CD14-positive monocyte (primary cell): ENCODE measurements around the gene WDR49. TPM values are rescaled to one million over a fixed set of nuclear protein-coding genes. Genes with fewer than 3 reads are reported as not detected.

Experiments
- DNase-seq, 3 donors: peaks; one replicate each; pipeline ENCODE4 v3.0.0-alpha.2; 2011 to 2022
- H2AFZ ChIP-seq: 2 replicates; pipeline ENCODE4 v1.6.0; 2012; ENCODE audit warnings: mild to moderate bottlenecking, low read depth, low read length, inconsistent platforms; ENCODE audit not compliant: insufficient read depth, poor library complexity, severe bottlenecking
- H3K27ac ChIP-seq, 2 donors: 1 replicate in 1 of 2; 2 replicates in 1 of 2; pipeline ENCODE4 v1.5.1; 2012 to 2013; ENCODE audit warnings: low read length in 2 of 2, control low read depth in 1 of 2, inconsistent platforms in 1 of 2, low read depth in 1 of 2, mild to moderate bottlenecking in 1 of 2
- H3K27me3 ChIP-seq, 2 donors: one replicate each; pipeline versions ENCODE4 v1.6.0 to v1.6.1; 2011 to 2013; ENCODE audit warnings: low read length in 2 of 2; ENCODE audit not compliant: control insufficient read depth in 2 of 2, insufficient read depth in 2 of 2
- H3K36me3 ChIP-seq, 2 donors: replicated peaks in 1 of 2; 1 replicate in 1 of 2; 2 replicates in 1 of 2; pipeline versions ENCODE4 v1.5.1 to v1.6.1; 2012 to 2013; ENCODE audit warnings: low read length in 2 of 2, control low read depth in 1 of 2, inconsistent platforms in 1 of 2, mild to moderate bottlenecking in 1 of 2; ENCODE audit not compliant: insufficient read depth in 2 of 2, control insufficient read depth in 1 of 2
- H3K4me1 ChIP-seq, 2 donors: 1 replicate in 1 of 2; 2 replicates in 1 of 2; pipeline versions ENCODE4 v1.5.1 to v1.6.1; 2012 to 2013; ENCODE audit warnings: low read length in 2 of 2, control low read depth in 1 of 2, inconsistent platforms in 1 of 2, mild to moderate bottlenecking in 1 of 2, moderate library complexity in 1 of 2; ENCODE audit not compliant: insufficient read depth in 2 of 2, control insufficient read depth in 1 of 2
- H3K4me2 ChIP-seq: replicated peaks from 2 replicates; pipeline ENCODE3; 2012; ENCODE audit warnings: low read length, moderate library complexity, mild to moderate bottlenecking; ENCODE audit not compliant: poor library complexity, severe bottlenecking; ENCODE audit errors: extremely low read depth
- H3K4me3 ChIP-seq, 3 experiments: fragments of 200-600 bp in 1 of 3; sonication (generic) in 1 of 3; replicated peaks in 1 of 3; 1 replicate in 2 of 3; 2 replicates in 1 of 3; pipeline ENCODE4 v1.5.1; 2011 to 2013; ENCODE audit warnings: low read length in 3 of 3, mild to moderate bottlenecking in 3 of 3, control low read depth in 2 of 3, low read depth in 2 of 3, inconsistent platforms in 1 of 3, moderate library complexity in 1 of 3
- H3K79me2 ChIP-seq: 2 replicates; pipeline ENCODE4 v1.6.0; 2012; ENCODE audit warnings: mild to moderate bottlenecking, control low read depth, inconsistent platforms, low read length, moderate library complexity; ENCODE audit not compliant: insufficient read depth
- H3K9ac ChIP-seq: 2 replicates; pipeline ENCODE4 v1.6.0; 2017; ENCODE audit warnings: low read length, mild to moderate bottlenecking; ENCODE audit not compliant: insufficient read depth, poor library complexity, severe bottlenecking
- H3K9me3 ChIP-seq, 2 donors: replicated peaks in 1 of 2; 1 replicate in 1 of 2; 2 replicates in 1 of 2; pipeline versions ENCODE4 v1.5.1 to v1.6.1; 2012 to 2013; ENCODE audit warnings: low read length in 2 of 2, control low read depth in 1 of 2; ENCODE audit not compliant: control insufficient read depth in 1 of 2, insufficient read depth in 1 of 2
- H4K20me1 ChIP-seq: 2 replicates; pipeline ENCODE4 v1.6.0; 2012; ENCODE audit warnings: mild to moderate bottlenecking, low read length, control low read depth, moderate library complexity; ENCODE audit not compliant: insufficient read depth
- H3K27ac Mint-ChIP-seq, 7 donors: one replicate each; pipeline ENCODE4 v1.8.0; 2020; ENCODE audit warnings: mild to moderate bottlenecking in 7 of 7, mixed read lengths in 7 of 7, moderate library complexity in 6 of 7, inconsistent platforms in 2 of 7
- H3K27me3 Mint-ChIP-seq, 3 donors: one replicate each; pipeline ENCODE4 v1.8.0; 2021 to 2022; ENCODE audit warnings: low read depth in 3 of 3, mild to moderate bottlenecking in 3 of 3, mixed read lengths in 3 of 3, moderate library complexity in 3 of 3, inconsistent platforms in 1 of 3
- H3K36me3 Mint-ChIP-seq, 2 donors: one replicate each; pipeline ENCODE4 v1.8.0; 2020; ENCODE audit warnings: mixed read lengths in 2 of 2, inconsistent platforms in 1 of 2, mild to moderate bottlenecking in 1 of 2
- H3K4me1 Mint-ChIP-seq: one replicate; pipeline ENCODE4 v1.8.0; 2020; ENCODE audit warnings: mild to moderate bottlenecking, mixed read lengths
- H3K4me3 Mint-ChIP-seq, 2 donors: one replicate each; pipeline ENCODE4 v1.8.0; 2020; ENCODE audit warnings: mild to moderate bottlenecking in 2 of 2, mixed read lengths in 2 of 2, moderate library complexity in 1 of 2
- H3K9me3 Mint-ChIP-seq, 7 donors: one replicate each; pipeline ENCODE4 v1.8.0; 2020 to 2022; ENCODE audit warnings: mixed read lengths in 7 of 7, mild to moderate bottlenecking in 6 of 7, moderate library complexity in 6 of 7, inconsistent platforms in 2 of 7
- WGBS: methylation state at CpG from one replicate; pipeline ENCODE4 v1.1.5; 2013; ENCODE audit warnings: missing lambda C conversion rate; ENCODE audit not compliant: insufficient coverage; 5-methylcytosine and 5-hydroxymethylcytosine counted together
- intact Hi-C, 2 donors: fragments of 100-400 bp; cut with micrococcal nuclease; formaldehyde crosslinking; loops; one replicate each; pipeline versions ENCODE4 v1.15.0 to v1.15.1; 2023
- polyA minus RNA-seq: library from RNA; depleted of rRNA, polyadenylated mRNA; stranded (reverse); fragments of >200 nt; gene quantifications from 2 replicates; pipeline ENCODE4 v1.2.3, GENCODE V29; 2012
- polyA plus RNA-seq, 3 donors: library from polyadenylated mRNA; depleted of rRNA in 1 of 3; unstranded in 2 of 3; stranded (reverse) in 1 of 3; fragments of 300-500 nt in 2 of 3; fragments of >200 nt in 1 of 3; fragmentation: Illumina TruSeq in 2 of 3; gene quantifications; 1 replicate in 2 of 3; 2 replicates in 1 of 3; pipeline ENCODE4 v1.2.3, GENCODE V29; 2012 to 2021
- total RNA-seq, 12 experiments: library from RNA in 1 of 12; stranded (reverse) in 1 of 12; fragments of 120-200 nt in 1 of 12; gene quantifications; one replicate each; pipeline ENCODE4 v1.2.4 and lab custom pipeline; 2013 to 2026; ENCODE audit warnings: mixed read lengths in 6 of 12, inconsistent platforms in 1 of 12
- TF ChIP-seq, protein P1 (sequence below): fragments of 200-600 bp; IDR thresholded peaks from one replicate; pipeline ENCODE4 v1.8.0; 2022; ENCODE audit warnings: antibody characterized with exemption, mild to moderate bottlenecking

The WDR49 gene
- 27.9 TPM for total RNA-seq (2013)
- 1 to 10 TPM; 1.1 to 5.0 (median 4.2) TPM for polyA plus RNA-seq
- 6.7 and 7.2 TPM in 2 replicates for polyA minus RNA-seq
- total RNA-seq (lab: John Stamatoyannopoulos, UW): 11.6 to 48.5 (median 20.8) reads per million in 11 experiments

DNA sequence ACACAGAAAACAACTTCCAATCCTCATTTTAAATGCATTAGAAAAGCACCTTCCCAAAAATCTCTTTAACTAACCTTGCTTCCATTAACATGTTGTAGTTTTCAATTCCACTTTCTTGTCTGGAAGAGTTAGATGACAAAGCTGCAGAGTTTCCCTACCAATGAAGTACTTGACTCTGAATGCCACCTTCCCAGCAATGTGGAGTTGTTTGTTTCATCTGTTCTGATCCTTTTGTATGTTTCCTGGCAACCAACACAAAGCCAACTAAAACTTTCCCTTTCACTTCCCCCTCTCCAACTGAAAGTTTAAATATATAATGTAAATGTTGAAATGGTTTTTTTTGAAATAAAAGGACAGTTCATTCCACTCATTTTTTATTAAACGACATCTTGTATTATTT, at the start of gene WDR49:
Gene WDR49, minus strand, starts transcription at position 183 of the 400 bp plus-strand sequence. CDS start 517 bp downstream, outside the sequence.
- Mint-ChIP-seq H3K9me3 (peaks cover 2 to 15% (median 8%) of the 10 kb centered on the region in 7 donors), H3K27me3 (peaks cover 0 to 3% (median 0%) of the 10 kb centered on the region in 3 donors), H3K27ac (peak within 1 kb of the TSS; percentile 82 to 97 (median 88)), H3K4me1 (peaks cover 42% of the 10 kb centered on the region), H3K4me3 (peak within 1 kb of the TSS; percentile 59 to 90), H3K36me3 (peaks cover 0 to 3% of the 10 kb centered on the region in 2 donors)
- intact Hi-C loops: no loop called here
- H3K36me3 ChIP-seq: no peaks in the 10 kb centered on the region
- H3K4me3 ChIP-seq: peak within 1 kb of the TSS; percentile 11 to 66 (median 50)
- no peaks in the 10 kb centered on the region for H3K27me3 ChIP-seq
- TF ChIP-seq, protein P1, sequence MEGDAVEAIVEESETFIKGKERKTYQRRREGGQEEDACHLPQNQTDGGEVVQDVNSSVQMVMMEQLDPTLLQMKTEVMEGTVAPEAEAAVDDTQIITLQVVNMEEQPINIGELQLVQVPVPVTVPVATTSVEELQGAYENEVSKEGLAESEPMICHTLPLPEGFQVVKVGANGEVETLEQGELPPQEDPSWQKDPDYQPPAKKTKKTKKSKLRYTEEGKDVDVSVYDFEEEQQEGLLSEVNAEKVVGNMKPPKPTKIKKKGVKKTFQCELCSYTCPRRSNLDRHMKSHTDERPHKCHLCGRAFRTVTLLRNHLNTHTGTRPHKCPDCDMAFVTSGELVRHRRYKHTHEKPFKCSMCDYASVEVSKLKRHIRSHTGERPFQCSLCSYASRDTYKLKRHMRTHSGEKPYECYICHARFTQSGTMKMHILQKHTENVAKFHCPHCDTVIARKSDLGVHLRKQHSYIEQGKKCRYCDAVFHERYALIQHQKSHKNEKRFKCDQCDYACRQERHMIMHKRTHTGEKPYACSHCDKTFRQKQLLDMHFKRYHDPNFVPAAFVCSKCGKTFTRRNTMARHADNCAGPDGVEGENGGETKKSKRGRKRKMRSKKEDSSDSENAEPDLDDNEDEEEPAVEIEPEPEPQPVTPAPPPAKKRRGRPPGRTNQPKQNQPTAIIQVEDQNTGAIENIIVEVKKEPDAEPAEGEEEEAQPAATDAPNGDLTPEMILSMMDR: no peak
- peak; percentile 51 to 62 (median 57) for DNase-seq
- peak within 1 kb of the TSS; percentile 40 for H3K9ac ChIP-seq
- H3K4me2 ChIP-seq: peak within 1 kb of the TSS; percentile 73
- H4K20me1 ChIP-seq: no peaks in the 10 kb centered on the region
- H3K79me2 ChIP-seq: peaks cover 17% of the 10 kb centered on the region
- H3K4me1 ChIP-seq: peaks cover 32 to 41% of the 10 kb centered on the region in 2 donors
- H3K27ac ChIP-seq: peak within 1 kb of the TSS; percentile 27 to 87
- WGBS: no CpG with 5 or more reads among the region's 1 CpG
- peak within 1 kb of the TSS; percentile 74 for H2AFZ ChIP-seq
- H3K9me3 ChIP-seq: peaks cover 0 to 2% of the 10 kb centered on the region in 2 donors

DNA sequence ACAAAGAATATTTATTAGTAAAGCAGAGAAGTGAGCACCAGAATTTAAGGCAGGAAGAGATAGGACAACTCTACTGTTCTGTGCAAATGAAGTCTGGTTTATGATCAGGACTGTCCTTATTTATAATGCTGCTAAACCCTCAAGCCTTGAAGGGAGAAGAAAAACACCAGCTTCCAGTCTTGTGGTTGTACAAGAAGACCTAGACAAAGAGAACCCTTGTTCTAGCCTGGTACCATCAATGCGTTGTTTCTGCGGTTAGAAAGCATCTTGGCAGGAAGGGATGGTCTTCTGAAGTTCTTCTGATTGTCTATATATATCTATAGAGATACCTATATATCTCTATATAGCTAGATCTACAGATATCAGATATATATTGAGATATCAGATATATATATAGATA, 47.2 kb upstream of the WDR49 start:
- Mint-ChIP-seq H3K4me3 (no peak overlapping the region), H3K27ac (no peak overlapping the region), H3K9me3 (no peaks in the 10 kb centered on the region), H3K4me1 (no peaks in the 10 kb centered on the region), H3K36me3 (peaks cover 57 to 59% of the 10 kb centered on the region in 2 donors), H3K27me3 (no peaks in the 10 kb centered on the region)
- Histone ChIP-seq H3K9me3 (no peaks in the 10 kb centered on the region), H2AFZ (no peak overlapping the region), H3K4me1 (no peaks in the 10 kb centered on the region), H3K4me2 (no peak overlapping the region), H4K20me1 (peaks cover 25% of the 10 kb centered on the region), H3K27ac (no peak overlapping the region), H3K4me3 (no peak overlapping the region), H3K36me3 (peaks cover 61 to 85% of the 10 kb centered on the region in 2 donors), H3K79me2 (no peaks in the 10 kb centered on the region), H3K27me3 (no peaks in the 10 kb centered on the region), H3K9ac (no peak overlapping the region)
- no peak for DNase-seq
- WGBS: no CpG with 5 or more reads among the region's 2 CpGs
- intact Hi-C loops: no loop called here
- TF ChIP-seq, protein P1: no peak
